ENCODE data around the gene NFYC.
"Not testable (repeated sequence)": the region's sequence is repeated elsewhere in the genome, so short reads cannot be mapped to it uniquely, and the experiment has no call there.

NFYC gene

DNA sequence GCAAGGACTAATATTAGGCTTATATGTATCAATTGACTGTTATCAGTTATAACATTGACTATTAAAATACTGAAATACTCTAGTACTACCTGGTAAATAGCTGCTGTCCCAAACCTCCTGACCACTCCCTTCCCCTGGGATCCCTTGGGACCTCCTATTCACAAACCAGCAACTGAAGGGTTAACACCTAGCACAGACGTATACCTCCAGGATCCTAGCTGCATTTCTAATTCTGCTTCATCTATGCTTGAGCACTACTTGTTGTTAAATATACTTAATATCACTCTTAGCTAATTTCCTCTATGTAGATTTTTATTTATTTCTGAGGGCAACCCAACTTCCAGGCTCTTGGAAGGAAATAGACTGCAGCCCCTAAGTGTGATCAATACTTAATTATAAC, 1.8 kb upstream of the NFYC start:
- TF ChIP-seq SPI1 (IDR thresholded peaks at IDR 0.05; ENCODE audit: low read depth, low read length) (no peak), POLR2AphosphoS5 (IDR thresholded peaks at IDR 0.05; ENCODE audit: low read depth, low read length) (no peak), TAF1 (IDR thresholded peaks at IDR 0.05; ENCODE audit: low read depth, low read length) (no peak), PAX5 (IDR thresholded peaks at IDR 0.05; ENCODE audit: insufficient read depth, low read length, severe bottlenecking) (no peak), POLR2A (IDR thresholded peaks at IDR 0.05; ENCODE audit: low read depth, low read length) (no peak), POU2F2 (IDR thresholded peaks at IDR 0.05; ENCODE audit: low read depth, low read length) (no peak)
- DNase-seq (ENCODE audit: insufficient read length, low spot score) (no peak), FAIRE-seq (no peak)

DNA sequence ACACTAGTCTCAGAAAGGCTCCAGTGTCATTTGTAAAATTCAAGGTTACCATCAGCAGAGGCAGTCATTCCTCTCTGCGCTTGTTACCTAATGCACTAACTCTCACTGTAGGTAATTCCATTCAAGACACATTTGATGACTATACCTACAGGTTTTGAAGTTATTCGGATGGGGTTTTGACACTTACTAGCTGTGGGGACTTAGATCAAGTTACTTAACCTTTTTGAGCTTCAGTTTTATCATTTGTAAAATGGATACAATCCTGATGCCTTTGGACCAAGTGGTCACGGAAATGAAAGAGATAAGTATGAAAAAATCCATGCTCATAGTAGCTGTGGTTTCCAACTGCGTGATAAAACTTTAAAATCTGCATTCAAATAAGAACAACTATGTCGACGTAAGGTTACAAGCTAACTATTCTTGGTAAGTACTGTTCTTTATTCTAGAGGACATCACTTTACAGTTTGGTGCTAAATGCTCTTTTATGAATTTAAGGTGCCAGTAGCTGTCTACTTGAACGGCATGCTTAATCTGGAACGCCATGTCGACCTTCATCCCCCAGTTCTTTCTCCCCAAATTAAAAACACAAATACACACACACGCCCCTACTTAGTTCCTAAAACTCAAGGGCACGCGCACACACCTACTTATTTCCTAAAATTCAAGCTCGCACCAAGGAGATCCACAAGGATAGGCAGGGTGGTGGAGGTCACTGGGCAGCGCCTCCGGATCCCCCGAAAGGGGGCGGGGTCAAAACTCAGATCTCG, 550 bp upstream of the NFYC start:
- DNase-seq (ENCODE audit: insufficient read length, low spot score) (no peak), FAIRE-seq (no peak)
- no peak for TF ChIP-seq POLR2AphosphoS5 (IDR thresholded peaks at IDR 0.05; ENCODE audit: low read depth, low read length)
- TF ChIP-seq TAF1 (IDR thresholded peaks at IDR 0.05; ENCODE audit: low read depth, low read length), result no peak
- no peak for TF ChIP-seq POU2F2 (IDR thresholded peaks at IDR 0.05; ENCODE audit: low read depth, low read length)

DNA sequence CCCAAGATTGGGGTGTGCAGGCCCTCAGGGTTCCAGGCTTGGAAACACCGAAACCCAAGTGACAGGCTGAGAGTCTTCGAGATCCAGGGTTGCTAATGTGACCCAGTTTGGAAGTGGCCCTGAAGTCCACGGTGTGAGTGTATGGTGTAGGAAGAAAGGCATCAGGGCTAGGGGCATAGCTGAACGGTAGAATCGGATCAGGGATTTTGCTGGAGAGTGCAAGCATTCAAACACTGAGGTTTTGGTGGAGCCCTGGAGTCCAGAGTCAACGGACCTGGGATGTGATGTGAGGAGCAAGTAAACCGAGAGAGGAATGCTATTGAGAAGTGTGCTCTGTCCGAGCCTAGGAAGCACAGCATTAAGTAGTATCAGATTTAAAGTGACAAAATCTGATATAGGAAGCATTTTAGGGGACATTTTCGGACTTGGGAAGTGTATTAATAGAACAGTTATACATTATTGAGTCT, 958 bp downstream of the NFYC start:
- no peak for TF ChIP-seq POU2F2 (IDR thresholded peaks at IDR 0.05; ENCODE audit: low read depth, low read length)
- TF ChIP-seq SPI1 (IDR thresholded peaks at IDR 0.05; ENCODE audit: low read depth, low read length), result no peak
- TF ChIP-seq POLR2A (IDR thresholded peaks at IDR 0.05; ENCODE audit: low read depth, low read length), result no peak
- no peak for TF ChIP-seq POLR2AphosphoS5 (IDR thresholded peaks at IDR 0.05; ENCODE audit: low read depth, low read length)
- no peak for TF ChIP-seq PAX5 (IDR thresholded peaks at IDR 0.05; ENCODE audit: insufficient read depth, low read length, severe bottlenecking)
- TF ChIP-seq TAF1 (IDR thresholded peaks at IDR 0.05; ENCODE audit: low read depth, low read length), result no peak
- FAIRE-seq (peak; percentile 65), DNase-seq (ENCODE audit: insufficient read length, low spot score) (no peak)

DNA sequence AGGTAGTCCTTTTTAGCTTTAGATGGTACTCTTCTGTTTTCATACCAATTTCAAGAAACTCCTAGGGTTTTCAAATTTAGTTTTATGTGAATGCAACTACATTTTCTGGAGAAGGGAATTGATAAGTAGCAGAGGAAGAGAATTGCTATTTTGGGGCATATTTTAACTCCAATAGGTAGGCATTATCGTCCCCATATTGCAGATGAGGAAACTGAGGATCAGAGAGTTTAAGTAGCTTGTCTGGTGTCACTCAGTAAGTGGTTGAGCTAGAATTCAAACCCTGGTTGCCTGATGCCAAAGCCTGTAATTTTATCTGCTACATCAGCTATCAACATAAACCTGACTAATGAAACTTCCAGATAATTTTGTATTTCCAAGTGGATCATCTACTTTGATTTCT, 1.9 kb downstream of the NFYC start:
- TF ChIP-seq SPI1 (IDR thresholded peaks at IDR 0.05; ENCODE audit: low read depth, low read length) (no peak), POLR2AphosphoS5 (IDR thresholded peaks at IDR 0.05; ENCODE audit: low read depth, low read length) (no peak), PAX5 (IDR thresholded peaks at IDR 0.05; ENCODE audit: insufficient read depth, low read length, severe bottlenecking) (no peak), POLR2A (IDR thresholded peaks at IDR 0.05; ENCODE audit: low read depth, low read length) (no peak), TAF1 (IDR thresholded peaks at IDR 0.05; ENCODE audit: low read depth, low read length) (no peak), POU2F2 (IDR thresholded peaks at IDR 0.05; ENCODE audit: low read depth, low read length) (no peak)
- FAIRE-seq, result no peak
- DNase-seq (ENCODE audit: insufficient read length, low spot score), result no peak

DNA sequence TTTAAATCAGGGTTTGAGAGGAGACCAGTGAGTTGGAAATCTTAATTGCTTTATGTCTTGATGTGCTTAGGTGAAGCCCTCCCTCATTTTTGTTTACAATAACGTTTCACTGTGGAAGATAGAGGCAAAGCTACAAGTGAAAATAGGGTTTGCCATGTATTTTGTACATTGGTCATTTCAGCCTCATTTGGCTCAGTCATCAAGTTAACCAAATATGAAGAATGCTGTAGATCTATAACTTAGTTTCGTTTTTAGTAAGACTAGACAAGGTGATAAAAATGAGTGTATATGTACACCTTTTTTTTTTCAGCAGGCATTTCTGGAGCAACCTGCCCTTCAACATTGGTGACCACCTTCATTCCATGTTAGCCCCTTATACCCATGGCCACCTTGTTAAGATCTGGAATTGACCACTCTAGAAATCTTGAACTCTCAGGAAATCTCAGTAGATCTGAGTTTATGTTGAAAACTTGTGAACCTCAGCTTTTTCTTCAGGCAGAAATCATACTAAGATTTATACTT, 2.9 kb downstream of the NFYC start:
- DNase-seq (ENCODE audit: insufficient read length, low spot score), result no peak
- no peak for FAIRE-seq
- TF ChIP-seq SPI1 (IDR thresholded peaks at IDR 0.05; ENCODE audit: low read depth, low read length) (no peak), TAF1 (IDR thresholded peaks at IDR 0.05; ENCODE audit: low read depth, low read length) (no peak), POLR2A (IDR thresholded peaks at IDR 0.05; ENCODE audit: low read depth, low read length) (no peak), PAX5 (IDR thresholded peaks at IDR 0.05; ENCODE audit: insufficient read depth, low read length, severe bottlenecking) (no peak), POLR2AphosphoS5 (IDR thresholded peaks at IDR 0.05; ENCODE audit: low read depth, low read length) (no peak), POU2F2 (IDR thresholded peaks at IDR 0.05; ENCODE audit: low read depth, low read length) (no peak)

DNA sequence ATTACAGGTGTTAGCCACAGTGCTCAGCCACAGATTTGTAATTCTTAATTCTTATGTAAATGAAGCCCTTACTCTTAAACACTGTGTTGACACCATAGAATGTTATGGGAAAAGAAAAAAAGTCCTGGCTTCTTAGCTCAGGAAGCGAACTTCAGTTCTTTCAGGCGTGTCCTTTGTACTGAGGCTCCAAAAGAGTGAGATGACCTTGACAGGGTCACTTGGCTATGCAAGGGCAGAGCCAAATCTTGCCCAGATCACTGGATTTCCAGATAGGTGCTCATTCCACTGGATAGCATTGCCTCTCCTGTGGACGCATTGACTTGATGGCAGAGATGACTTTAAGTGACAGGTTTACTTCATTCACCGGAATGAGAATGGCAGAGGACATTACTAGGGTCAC, 4.8 kb downstream of the NFYC start:
- TF ChIP-seq POU2F2 (IDR thresholded peaks at IDR 0.05; ENCODE audit: low read depth, low read length), result no peak
- no peak for FAIRE-seq
- no peak for DNase-seq (ENCODE audit: insufficient read length, low spot score)

DNA sequence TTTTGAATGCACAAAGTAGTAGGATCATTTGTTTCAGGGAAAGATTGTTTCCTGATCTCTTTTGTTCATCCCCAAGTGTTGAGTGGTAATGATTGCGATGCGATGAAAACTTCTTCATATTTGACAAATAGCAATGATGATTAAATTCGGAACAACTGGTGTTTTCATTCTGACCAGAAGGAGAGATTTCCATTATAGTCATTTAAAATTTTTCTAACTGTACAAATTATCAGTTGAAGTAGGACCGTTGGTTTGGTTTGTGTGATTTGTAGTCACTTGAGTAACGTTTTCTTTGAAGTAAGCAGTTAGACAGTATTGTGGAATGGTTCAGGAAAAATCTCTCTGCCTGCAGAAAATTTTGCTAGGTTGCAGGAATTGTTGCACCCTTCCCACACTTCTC, 5.9 kb downstream of the NFYC start:
- TF ChIP-seq POU2F2 (IDR thresholded peaks at IDR 0.05; ENCODE audit: low read depth, low read length), result no peak
- no peak for TF ChIP-seq POLR2A (IDR thresholded peaks at IDR 0.05; ENCODE audit: low read depth, low read length)
- no peak for TF ChIP-seq PAX5 (IDR thresholded peaks at IDR 0.05; ENCODE audit: insufficient read depth, low read length, severe bottlenecking)
- no peak for TF ChIP-seq SPI1 (IDR thresholded peaks at IDR 0.05; ENCODE audit: low read depth, low read length)
- no peak for TF ChIP-seq POLR2AphosphoS5 (IDR thresholded peaks at IDR 0.05; ENCODE audit: low read depth, low read length)
- TF ChIP-seq TAF1 (IDR thresholded peaks at IDR 0.05; ENCODE audit: low read depth, low read length), result no peak
- no peak for FAIRE-seq
- no peak for DNase-seq (ENCODE audit: insufficient read length, low spot score)

DNA sequence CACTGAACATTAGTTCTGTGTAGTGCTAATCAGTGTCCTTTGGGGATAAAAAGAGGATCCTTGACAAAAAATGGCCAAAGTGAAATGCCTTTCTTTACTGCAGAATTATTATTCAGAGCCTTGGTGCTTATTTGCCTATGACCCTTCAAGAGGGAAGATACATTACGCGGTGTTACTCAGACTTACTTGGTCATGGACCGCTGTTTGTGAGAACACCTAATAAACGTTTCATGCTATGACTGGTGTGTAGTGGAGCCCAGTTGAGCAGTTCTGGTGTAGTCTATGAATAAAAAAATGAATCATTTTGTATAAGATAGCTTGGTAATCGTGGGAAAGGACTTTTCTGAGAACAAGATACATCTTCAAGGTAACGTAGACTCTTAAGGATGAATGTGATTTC, 8.3 kb downstream of the NFYC start:
- TF ChIP-seq POLR2AphosphoS5 (IDR thresholded peaks at IDR 0.05; ENCODE audit: low read depth, low read length) (no peak), POU2F2 (IDR thresholded peaks at IDR 0.05; ENCODE audit: low read depth, low read length) (peak; percentile 87), SPI1 (IDR thresholded peaks at IDR 0.05; ENCODE audit: low read depth, low read length) (no peak), TAF1 (IDR thresholded peaks at IDR 0.05; ENCODE audit: low read depth, low read length) (no peak), PAX5 (IDR thresholded peaks at IDR 0.05; ENCODE audit: insufficient read depth, low read length, severe bottlenecking) (peak; percentile 75), POLR2A (IDR thresholded peaks at IDR 0.05; ENCODE audit: low read depth, low read length) (no peak)
- DNase-seq (ENCODE audit: insufficient read length, low spot score), result no peak
- FAIRE-seq, result peak; percentile 78

- TF ChIP-seq POLR2A (IDR thresholded peaks at IDR 0.05; ENCODE audit: low read depth, low read length), result no peak
- TF ChIP-seq SPI1 (IDR thresholded peaks at IDR 0.05; ENCODE audit: low read depth, low read length), result no peak
- no peak for TF ChIP-seq PAX5 (IDR thresholded peaks at IDR 0.05; ENCODE audit: insufficient read depth, low read length, severe bottlenecking)
- FAIRE-seq (no peak), DNase-seq (ENCODE audit: insufficient read length, low spot score) (no peak)
These were observed 10.2 kb downstream of the NFYC start for GRCh38 chr1:40701684-40702083.

- DNase-seq (ENCODE audit: insufficient read length, low spot score); FAIRE-seq: not testable (repeated sequence)
These were observed 11.3 kb downstream of the NFYC start for GRCh38 chr1:40702810-40703209.
